ENCODE measurements around the gene ASB13. TPM values are rescaled to one million over a fixed set of nuclear protein-coding genes. Genes with fewer than 3 reads are reported as not detected.

Gene ASB13
- total RNA-seq, 1 experiment from 2014 or later, result 13.8 TPM

DNA sequence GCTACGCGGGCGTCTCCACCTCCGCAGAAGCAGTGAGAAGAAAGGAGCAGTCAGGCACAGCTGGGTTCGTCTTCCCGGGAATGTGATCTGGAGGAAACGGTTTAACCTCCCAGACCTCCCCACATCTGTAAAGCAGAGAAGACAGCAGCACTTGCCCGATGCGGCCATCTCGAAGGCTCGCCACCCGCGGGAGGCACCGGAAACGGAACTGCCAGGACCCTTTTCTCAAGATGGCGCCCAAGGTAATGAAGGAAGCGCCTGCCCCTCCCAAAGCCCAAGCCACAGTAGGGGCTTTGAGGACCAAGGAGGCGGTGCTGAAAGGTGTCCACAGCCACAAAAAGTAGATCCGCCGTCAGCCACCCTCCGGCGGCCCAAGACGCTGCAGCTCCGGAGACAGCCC, 41.7 kb downstream of the ASB13 start:
- no peak overlapping the region for H2BK12ac ChIP-seq (ENCODE audit: insufficient read length, low read depth, low read length)
- no peak overlapping the region for H3K18ac ChIP-seq (ENCODE audit: insufficient read length, low read depth, low read length)
- H4K5ac ChIP-seq (ENCODE audit: insufficient read length, low read depth, low read length), result no peak overlapping the region
- TF ChIP-seq, protein P1, sequence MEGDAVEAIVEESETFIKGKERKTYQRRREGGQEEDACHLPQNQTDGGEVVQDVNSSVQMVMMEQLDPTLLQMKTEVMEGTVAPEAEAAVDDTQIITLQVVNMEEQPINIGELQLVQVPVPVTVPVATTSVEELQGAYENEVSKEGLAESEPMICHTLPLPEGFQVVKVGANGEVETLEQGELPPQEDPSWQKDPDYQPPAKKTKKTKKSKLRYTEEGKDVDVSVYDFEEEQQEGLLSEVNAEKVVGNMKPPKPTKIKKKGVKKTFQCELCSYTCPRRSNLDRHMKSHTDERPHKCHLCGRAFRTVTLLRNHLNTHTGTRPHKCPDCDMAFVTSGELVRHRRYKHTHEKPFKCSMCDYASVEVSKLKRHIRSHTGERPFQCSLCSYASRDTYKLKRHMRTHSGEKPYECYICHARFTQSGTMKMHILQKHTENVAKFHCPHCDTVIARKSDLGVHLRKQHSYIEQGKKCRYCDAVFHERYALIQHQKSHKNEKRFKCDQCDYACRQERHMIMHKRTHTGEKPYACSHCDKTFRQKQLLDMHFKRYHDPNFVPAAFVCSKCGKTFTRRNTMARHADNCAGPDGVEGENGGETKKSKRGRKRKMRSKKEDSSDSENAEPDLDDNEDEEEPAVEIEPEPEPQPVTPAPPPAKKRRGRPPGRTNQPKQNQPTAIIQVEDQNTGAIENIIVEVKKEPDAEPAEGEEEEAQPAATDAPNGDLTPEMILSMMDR (conservative IDR thresholded peaks at IDR 0.05), result no peak
- Mint-ChIP-seq H3K27me3 (ENCODE audit: low read depth) (no peaks in the 10 kb centered on the region), H3K27ac (no peak overlapping the region), H3K4me1 (peaks cover 5 to 11% of the 10 kb centered on the region in 2 experiments), H3K9me3 (no peaks in the 10 kb centered on the region), H3K4me3 (no peak overlapping the region), H3K36me3 (ENCODE audit: insufficient read depth in 1 of 3, low read depth in 3 of 3) (no peaks in the 10 kb centered on the region)
- no peaks in the 10 kb centered on the region for H3K9me3 ChIP-seq (ENCODE audit: control insufficient read depth, low read depth, low read length)
- no peak overlapping the region for H3K27ac ChIP-seq (ENCODE audit: insufficient read length, low read depth, low read length)
- no peak overlapping the region for H3K14ac ChIP-seq (ENCODE audit: insufficient read depth, low read length)
- H3K4ac ChIP-seq (ENCODE audit: low read depth, low read length), result no peak overlapping the region
- no peak overlapping the region for H3T11ph ChIP-seq (ENCODE audit: low read length)
- no peaks in the 10 kb centered on the region for H4K20me1 ChIP-seq (ENCODE audit: control insufficient read depth, insufficient read depth, insufficient read length)
- no peak overlapping the region for H2AFZ ChIP-seq (ENCODE audit: low read length)
- no peak overlapping the region for H2BK15ac ChIP-seq (ENCODE audit: low read depth, low read length)
- H2BK120ac ChIP-seq (ENCODE audit: low read depth, low read length, poor library complexity, severe bottlenecking), result no peak overlapping the region
- H3K79me2 ChIP-seq (ENCODE audit: insufficient read depth, low read length), result no peaks in the 10 kb centered on the region
- no peaks in the 10 kb centered on the region for H3K27me3 ChIP-seq (ENCODE audit: insufficient read depth, low read length)
- H3K4me1 ChIP-seq (ENCODE audit: insufficient read depth, low read length), result no peaks in the 10 kb centered on the region
- no peak overlapping the region for H4K91ac ChIP-seq (ENCODE audit: insufficient read length, low read depth, low read length)
- no peak overlapping the region for H4K8ac ChIP-seq (replicated peaks; ENCODE audit: insufficient read length, low read depth, low read length)
- H3K4me2 ChIP-seq (ENCODE audit: insufficient read depth, insufficient read length, low read length), result no peak overlapping the region
- no peak overlapping the region for H2BK5ac ChIP-seq (ENCODE audit: insufficient read length, low read length)
- H3K9ac ChIP-seq (ENCODE audit: extremely low read depth, insufficient read length, low read length), result no peak overlapping the region
- H3K23me2 ChIP-seq (ENCODE audit: insufficient read length, low read depth, low read length, poor library complexity, severe bottlenecking), result no peaks in the 10 kb centered on the region
- DNase-seq, result no peak
- no peaks in the 10 kb centered on the region for H3K79me1 ChIP-seq (ENCODE audit: insufficient read depth, low read depth, low read length, poor library complexity, severe bottlenecking)
- H3K56ac ChIP-seq (ENCODE audit: insufficient read length, low read depth, low read length), result no peak overlapping the region
- no peak overlapping the region for H2BK20ac ChIP-seq (ENCODE audit: low read depth, low read length, poor library complexity, severe bottlenecking)
- no peak overlapping the region for H2AK5ac ChIP-seq (ENCODE audit: insufficient read length, low read length)
- H3K23ac ChIP-seq (ENCODE audit: insufficient read length, low read depth, low read length), result no peak overlapping the region
- WGBS (ENCODE audit: extremely low coverage, insufficient read length, low lambda C conversion rate), result no CpG with 5 or more reads among the region's 24 CpGs
